HepG2 (cell line): ENCODE results near the gene ITPR1. TPM values are rescaled to one million over a fixed set of nuclear protein-coding genes. Genes with fewer than 3 reads are reported as not detected.

Experiments
- ETV5 ChIP-seq: IDR thresholded peaks from 2 replicates; pipeline ENCODE4 v1.6.1; 2018; ENCODE audit warnings: missing biosample characterization, missing genetic modification reagents, inconsistent platforms, borderline replicate concordance
- FOXC1 ChIP-seq: sonication (generic); formaldehyde crosslinking; IDR thresholded peaks from 2 replicates; pipeline ENCODE4 v1.8.0; 2022; ENCODE audit warnings: mild to moderate bottlenecking, missing genetic modification reagents, borderline replicate concordance
- GFI1 ChIP-seq: sonication (generic); formaldehyde crosslinking; IDR thresholded peaks from 2 replicates; pipeline ENCODE4 v1.5.0; 2020; ENCODE audit warnings: missing genetic modification reagents, mild to moderate bottlenecking, borderline replicate concordance
- GMEB1 ChIP-seq: sonication (generic); formaldehyde crosslinking; IDR thresholded peaks from 2 replicates; pipeline ENCODE4 v1.5.1; 2020; ENCODE audit warnings: missing genetic modification reagents, mild to moderate bottlenecking, borderline replicate concordance
- HDAC6 ChIP-seq: fragments of 200-600 bp; sonication (generic); IDR thresholded peaks from 2 replicates; pipeline ENCODE4 v1.7.0; 2017; ENCODE audit warnings: mild to moderate bottlenecking, antibody characterized with exemption, low read length, low read depth
- HNF1B ChIP-seq: sonication (generic); formaldehyde crosslinking; IDR thresholded peaks from 2 replicates; pipeline ENCODE4 v1.5.1; 2020; ENCODE audit warnings: mild to moderate bottlenecking, moderate library complexity, missing genetic modification reagents
- HNF4A ChIP-seq: sonication (generic); formaldehyde crosslinking; IDR thresholded peaks from 2 replicates; pipeline ENCODE4 v1.4.0; 2020; ENCODE audit warnings: missing genetic modification reagents
- IRF2 ChIP-seq: IDR thresholded peaks from 2 replicates; pipeline ENCODE4 v1.6.1; 2018; ENCODE audit warnings: missing genetic modification reagents, missing compliant biosample characterization
- MYNN ChIP-seq: sonication (generic); formaldehyde crosslinking; IDR thresholded peaks from 2 replicates; pipeline ENCODE4 v1.4.0; 2020; ENCODE audit warnings: mild to moderate bottlenecking, low read depth, missing genetic modification reagents
- NKX3-1 ChIP-seq: sonication (generic); formaldehyde crosslinking; IDR thresholded peaks from 2 replicates; pipeline ENCODE4 v1.5.0; 2020; ENCODE audit warnings: missing genetic modification reagents
- RARA ChIP-seq: IDR thresholded peaks from 2 replicates; pipeline ENCODE4 v1.6.1; 2016; ENCODE audit warnings: missing genetic modification reagents, missing compliant biosample characterization
- TBP ChIP-seq: sonication (generic); formaldehyde crosslinking; IDR thresholded peaks from 2 replicates; pipeline ENCODE4 v1.5.0; 2020; ENCODE audit warnings: missing genetic modification reagents
- ZNF33B ChIP-seq: sonication (generic); formaldehyde crosslinking; IDR thresholded peaks from 2 replicates; pipeline ENCODE4 v1.5.1; 2020; ENCODE audit warnings: mild to moderate bottlenecking, missing genetic modification reagents
- ZNF430 ChIP-seq: sonication (generic); formaldehyde crosslinking; IDR thresholded peaks from 2 replicates; pipeline ENCODE4 v1.9.0; 2021; ENCODE audit warnings: mild to moderate bottlenecking, missing genetic modification reagents
- polyA plus RNA-seq, 8 experiments: library from polyadenylated mRNA; depleted of rRNA in 3 of 8; stranded (reverse) in 7 of 8; unstranded in 1 of 8; fragments of >200 nt; fragmentation: Illumina TruSeq in 4 of 8; extraction: Trizol in 4 of 8; gene quantifications; 2 replicates each; pipeline versions ENCODE4 v1.2.1 to v1.2.3, GENCODE V29; 2011 to 2016; ENCODE audit warnings: low read depth in 4 of 8, missing spikeins in 1 of 8, mixed read lengths in 1 of 8; ENCODE audit not compliant: insufficient read depth in 1 of 8
- total RNA-seq, 5 experiments: library from RNA; depleted of rRNA; stranded (reverse); fragments of >200 nt; fragmentation: Illumina TruSeq; extraction: Trizol; gene quantifications; 2 replicates each; pipeline ENCODE4 v1.2.3, GENCODE V29; 2016; ENCODE audit warnings: low read depth in 1 of 5
- TF ChIP-seq, protein P1 (sequence below): sonication (generic); formaldehyde crosslinking; IDR thresholded peaks from 2 replicates; pipeline ENCODE4 v1.4.0; 2020; ENCODE audit warnings: missing genetic modification reagents
- TF ChIP-seq, protein P2 (sequence below): sonication (generic); formaldehyde crosslinking; IDR thresholded peaks from 2 replicates; pipeline ENCODE4 v1.4.0; 2020; ENCODE audit warnings: missing genetic modification reagents
- TF ChIP-seq, protein P3 (sequence below): sonication (generic); formaldehyde crosslinking; IDR thresholded peaks from 2 replicates; pipeline ENCODE4 v1.4.0; 2020; ENCODE audit warnings: missing genetic modification reagents
- TF ChIP-seq, protein P4 (sequence below): IDR thresholded peaks from 2 replicates; pipeline ENCODE4 v1.6.1; 2016

Gene ITPR1
- total and polyA plus RNA-seq, 2 of the 13 experiments (the other 11 are each of a cell fraction or from before 2014, with no cell fraction given), result 10.0 to 11.4 TPM

DNA sequence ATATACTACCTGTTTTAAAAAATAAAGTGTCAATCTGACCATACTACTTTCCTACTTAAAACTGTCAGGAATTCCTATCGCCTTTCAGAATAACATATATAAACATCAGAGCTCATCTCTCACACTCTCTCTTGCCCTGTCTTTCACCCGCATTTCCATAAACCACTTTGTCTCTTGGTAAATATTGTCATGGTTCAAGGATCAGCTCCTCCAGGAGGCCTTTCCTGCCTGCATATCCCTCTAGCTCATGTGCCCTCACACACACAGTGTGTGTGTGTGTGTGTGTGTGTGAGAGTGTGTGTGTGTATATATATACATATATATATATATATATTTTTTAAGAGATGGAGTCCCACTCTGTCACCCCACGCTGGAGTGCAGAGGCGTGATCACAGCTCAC lies 32.8 kb upstream of the ITPR1 start (continued):
- TF ChIP-seq HNF4A (CRISPR knock-in tag), result peak; percentile 78
- TF ChIP-seq ZNF430 (CRISPR knock-in tag), result no peak
- TF ChIP-seq IRF2 (CRISPR knock-in tag), result no peak
- no peak for TF ChIP-seq FOXC1
- peak; percentile 88 for TF ChIP-seq RARA (CRISPR knock-in tag)
- no peak for TF ChIP-seq HNF1B (CRISPR knock-in tag)
- TF ChIP-seq, protein P1, sequence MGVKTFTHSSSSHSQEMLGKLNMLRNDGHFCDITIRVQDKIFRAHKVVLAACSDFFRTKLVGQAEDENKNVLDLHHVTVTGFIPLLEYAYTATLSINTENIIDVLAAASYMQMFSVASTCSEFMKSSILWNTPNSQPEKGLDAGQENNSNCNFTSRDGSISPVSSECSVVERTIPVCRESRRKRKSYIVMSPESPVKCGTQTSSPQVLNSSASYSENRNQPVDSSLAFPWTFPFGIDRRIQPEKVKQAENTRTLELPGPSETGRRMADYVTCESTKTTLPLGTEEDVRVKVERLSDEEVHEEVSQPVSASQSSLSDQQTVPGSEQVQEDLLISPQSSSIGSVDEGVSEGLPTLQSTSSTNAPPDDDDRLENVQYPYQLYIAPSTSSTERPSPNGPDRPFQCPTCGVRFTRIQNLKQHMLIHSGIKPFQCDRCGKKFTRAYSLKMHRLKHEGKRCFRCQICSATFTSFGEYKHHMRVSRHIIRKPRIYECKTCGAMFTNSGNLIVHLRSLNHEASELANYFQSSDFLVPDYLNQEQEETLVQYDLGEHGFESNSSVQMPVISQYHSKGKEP, result no peak
- TF ChIP-seq ZNF33B (CRISPR knock-in tag), result no peak
- TF ChIP-seq, protein P2, sequence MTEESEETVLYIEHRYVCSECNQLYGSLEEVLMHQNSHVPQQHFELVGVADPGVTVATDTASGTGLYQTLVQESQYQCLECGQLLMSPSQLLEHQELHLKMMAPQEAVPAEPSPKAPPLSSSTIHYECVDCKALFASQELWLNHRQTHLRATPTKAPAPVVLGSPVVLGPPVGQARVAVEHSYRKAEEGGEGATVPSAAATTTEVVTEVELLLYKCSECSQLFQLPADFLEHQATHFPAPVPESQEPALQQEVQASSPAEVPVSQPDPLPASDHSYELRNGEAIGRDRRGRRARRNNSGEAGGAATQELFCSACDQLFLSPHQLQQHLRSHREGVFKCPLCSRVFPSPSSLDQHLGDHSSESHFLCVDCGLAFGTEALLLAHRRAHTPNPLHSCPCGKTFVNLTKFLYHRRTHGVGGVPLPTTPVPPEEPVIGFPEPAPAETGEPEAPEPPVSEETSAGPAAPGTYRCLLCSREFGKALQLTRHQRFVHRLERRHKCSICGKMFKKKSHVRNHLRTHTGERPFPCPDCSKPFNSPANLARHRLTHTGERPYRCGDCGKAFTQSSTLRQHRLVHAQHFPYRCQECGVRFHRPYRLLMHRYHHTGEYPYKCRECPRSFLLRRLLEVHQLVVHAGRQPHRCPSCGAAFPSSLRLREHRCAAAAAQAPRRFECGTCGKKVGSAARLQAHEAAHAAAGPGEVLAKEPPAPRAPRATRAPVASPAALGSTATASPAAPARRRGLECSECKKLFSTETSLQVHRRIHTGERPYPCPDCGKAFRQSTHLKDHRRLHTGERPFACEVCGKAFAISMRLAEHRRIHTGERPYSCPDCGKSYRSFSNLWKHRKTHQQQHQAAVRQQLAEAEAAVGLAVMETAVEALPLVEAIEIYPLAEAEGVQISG (CRISPR knock-in tag), result no peak
- peak; percentile 31; the same call in 1 of the 2 replicates for TF ChIP-seq ETV5 (CRISPR knock-in tag)
- TF ChIP-seq GMEB1 (CRISPR knock-in tag), result no peak
- TF ChIP-seq, protein P3, sequence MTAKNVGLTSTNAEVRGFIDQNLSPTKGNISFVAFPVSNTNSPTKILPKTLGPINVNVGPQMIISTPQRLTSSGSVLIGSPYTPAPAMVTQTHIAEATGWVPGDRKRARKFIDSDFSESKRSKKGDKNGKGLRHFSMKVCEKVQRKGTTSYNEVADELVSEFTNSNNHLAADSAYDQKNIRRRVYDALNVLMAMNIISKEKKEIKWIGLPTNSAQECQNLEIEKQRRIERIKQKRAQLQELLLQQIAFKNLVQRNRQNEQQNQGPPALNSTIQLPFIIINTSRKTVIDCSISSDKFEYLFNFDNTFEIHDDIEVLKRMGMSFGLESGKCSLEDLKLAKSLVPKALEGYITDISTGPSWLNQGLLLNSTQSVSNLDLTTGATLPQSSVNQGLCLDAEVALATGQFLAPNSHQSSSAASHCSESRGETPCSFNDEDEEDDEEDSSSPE (CRISPR knock-in tag), result no peak
- TF ChIP-seq TBP, result no peak
- TF ChIP-seq HDAC6, result no peak
- no peak for TF ChIP-seq NKX3-1 (CRISPR knock-in tag)
- TF ChIP-seq, protein P4, sequence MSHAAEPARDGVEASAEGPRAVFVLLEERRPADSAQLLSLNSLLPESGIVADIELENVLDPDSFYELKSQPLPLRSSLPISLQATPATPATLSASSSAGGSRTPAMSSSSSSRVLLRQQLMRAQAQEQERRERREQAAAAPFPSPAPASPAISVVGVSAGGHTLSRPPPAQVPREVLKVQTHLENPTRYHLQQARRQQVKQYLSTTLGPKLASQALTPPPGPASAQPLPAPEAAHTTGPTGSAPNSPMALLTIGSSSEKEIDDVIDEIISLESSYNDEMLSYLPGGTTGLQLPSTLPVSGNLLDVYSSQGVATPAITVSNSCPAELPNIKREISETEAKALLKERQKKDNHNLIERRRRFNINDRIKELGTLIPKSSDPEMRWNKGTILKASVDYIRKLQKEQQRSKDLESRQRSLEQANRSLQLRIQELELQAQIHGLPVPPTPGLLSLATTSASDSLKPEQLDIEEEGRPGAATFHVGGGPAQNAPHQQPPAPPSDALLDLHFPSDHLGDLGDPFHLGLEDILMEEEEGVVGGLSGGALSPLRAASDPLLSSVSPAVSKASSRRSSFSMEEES (CRISPR knock-in tag), result peak; percentile 25; the same call in 1 of the 2 replicates
- no peak for TF ChIP-seq GFI1 (CRISPR knock-in tag)
- no peak for TF ChIP-seq MYNN (CRISPR knock-in tag)
